IMR-90 (cell line): ENCODE measurements around the gene SBK3. TPM values are rescaled to one million over a fixed set of nuclear protein-coding genes. Genes with fewer than 3 reads are reported as not detected.
"Not testable (repeated sequence)": the region's sequence is repeated elsewhere in the genome, so short reads cannot be mapped to it uniquely, and the experiment has no call there.

ENCODE experiments used
- ATAC-seq: fragments of 200-7000 bp; cut with Tn5 transposase; 2 replicates; pipeline ENCODE4 v1.9.1; 2020; ENCODE audit warnings: low read depth, mild to moderate bottlenecking, moderate library complexity
- BruUV-seq: library from RNA; stranded (reverse); fragments of 400-500 nt; replicated peaks from 2 replicates; lab custom pipeline; 2021; lab: Mats Ljungman, UMichigan
- CTCF ChIA-PET: fragments of 300-600 bp; formaldehyde crosslinking; extraction: SDS; loops from one replicate; lab custom pipeline; 2021; ENCODE audit warnings: antibody characterized with exemption; lab: Yijun Ruan, JAX
- POLR2A ChIA-PET: fragments of 300-600 bp; sonication (Branson Sonifier 250); formaldehyde crosslinking; loops from one replicate; lab custom pipeline; 2022; ENCODE audit warnings: antibody characterized with exemption; ENCODE audit not compliant: unreplicated experiment; lab: Charles Lee
- DNase-seq: peaks from one replicate; pipeline ENCODE4 v3.0.0; 2013
- H2AFZ ChIP-seq: replicated peaks from 2 replicates; pipeline ENCODE3; 2013; ENCODE audit warnings: low read length, mild to moderate bottlenecking; ENCODE audit not compliant: poor library complexity
- H2AK5ac ChIP-seq: 2 replicates; pipeline ENCODE4 v1.6.1; 2013; ENCODE audit warnings: low read depth, low read length, inconsistent platforms
- H2AK9ac ChIP-seq: replicated peaks from 2 replicates; pipeline ENCODE3; 2013; ENCODE audit warnings: mild to moderate bottlenecking, low read depth, low read length, moderate library complexity; ENCODE audit not compliant: poor library complexity
- H2BK120ac ChIP-seq: 2 replicates; pipeline ENCODE4 v1.6.1; 2013; ENCODE audit warnings: low read depth, low read length, inconsistent platforms
- H2BK15ac ChIP-seq: 3 replicates; pipeline ENCODE4 v1.6.1; 2013; ENCODE audit warnings: low read depth, low read length, inconsistent platforms
- H2BK20ac ChIP-seq: 2 replicates; pipeline ENCODE4 v1.6.1; 2013; ENCODE audit warnings: low read depth, mild to moderate bottlenecking, inconsistent platforms, low read length, moderate library complexity
- H2BK5ac ChIP-seq: 2 replicates; pipeline ENCODE4 v1.6.1; 2013; ENCODE audit warnings: mild to moderate bottlenecking, low read depth, low read length, inconsistent platforms; ENCODE audit not compliant: poor library complexity, severe bottlenecking
- H3K14ac ChIP-seq: replicated peaks from 2 replicates; pipeline ENCODE4 v1.6.1; 2013; ENCODE audit warnings: low read depth, low read length, inconsistent platforms
- H3K18ac ChIP-seq: 2 replicates; pipeline ENCODE4 v1.6.1; 2013; ENCODE audit warnings: low read depth, low read length, control low read depth
- H3K23ac ChIP-seq: 2 replicates; pipeline ENCODE4 v1.6.1; 2013; ENCODE audit warnings: low read depth, low read length, inconsistent platforms
- H3K27ac ChIP-seq: 2 replicates; pipeline ENCODE4 v1.5.1; 2013; ENCODE audit warnings: mild to moderate bottlenecking, control low read depth, low read length; ENCODE audit not compliant: insufficient read depth
- H3K27me3 ChIP-seq: 2 replicates; pipeline ENCODE4 v1.6.1; 2013; ENCODE audit warnings: low read length; ENCODE audit not compliant: control insufficient read depth, insufficient read depth
- H3K36me3 ChIP-seq: 2 replicates; pipeline ENCODE4 v1.6.1; 2013; ENCODE audit warnings: low read length, mixed read lengths; ENCODE audit not compliant: control insufficient read depth, insufficient read depth
- H3K4ac ChIP-seq: 2 replicates; pipeline ENCODE4 v1.6.1; 2013; ENCODE audit warnings: low read depth, low read length, inconsistent platforms
- H3K4me1 ChIP-seq: 2 replicates; pipeline ENCODE4 v1.6.1; 2013; ENCODE audit warnings: low read length, mixed read lengths; ENCODE audit not compliant: control insufficient read depth, insufficient read depth
- H3K4me2 ChIP-seq: 2 replicates; pipeline ENCODE4 v1.6.1; 2013; ENCODE audit warnings: low read depth, mild to moderate bottlenecking, control low read depth, low read length, moderate library complexity
- H3K4me3 ChIP-seq: 2 replicates; pipeline ENCODE4 v1.5.1; 2013; ENCODE audit warnings: low read depth, mild to moderate bottlenecking, control low read depth, low read length, moderate library complexity; ENCODE audit not compliant: insufficient read depth
- H3K56ac ChIP-seq: 2 replicates; pipeline ENCODE4 v1.6.1; 2013; ENCODE audit warnings: low read length, inconsistent platforms; ENCODE audit not compliant: insufficient read depth; ENCODE audit errors: extremely low read depth
- H3K79me1 ChIP-seq, 2 experiments: 2 replicates each; pipeline ENCODE4 v1.6.1; 2013; ENCODE audit warnings: low read length in 2 of 2, inconsistent platforms in 1 of 2, low read depth in 1 of 2
- H3K9ac ChIP-seq: 2 replicates; pipeline ENCODE4 v1.6.1; 2013; ENCODE audit warnings: low read depth, low read length, control low read depth
- H3K9me1 ChIP-seq: 2 replicates; pipeline ENCODE4 v1.6.1; 2013; ENCODE audit warnings: low read length, inconsistent platforms; ENCODE audit not compliant: insufficient read depth
- H3K9me3 ChIP-seq: 2 replicates; pipeline ENCODE4 v1.6.1; 2013; ENCODE audit warnings: low read length; ENCODE audit not compliant: control insufficient read depth, insufficient read depth
- H4K20me1 ChIP-seq: 2 replicates; pipeline ENCODE4 v1.6.1; 2013; ENCODE audit warnings: low read length, inconsistent platforms; ENCODE audit not compliant: insufficient read depth
- H4K5ac ChIP-seq: 2 replicates; pipeline ENCODE4 v1.6.1; 2013; ENCODE audit warnings: mild to moderate bottlenecking, low read depth, low read length, control low read depth
- H4K8ac ChIP-seq, 2 experiments: 2 replicates each; pipeline ENCODE4 v1.6.1; 2013; ENCODE audit warnings: low read depth in 2 of 2, low read length in 2 of 2, control low read depth in 1 of 2, inconsistent platforms in 1 of 2
- H4K91ac ChIP-seq: 2 replicates; pipeline ENCODE4 v1.6.1; 2013; ENCODE audit warnings: low read depth, low read length, inconsistent platforms; ENCODE audit not compliant: insufficient read depth
- WGBS, 2 experiments: methylation state at CpG; one replicate each; pipeline versions ENCODE4 v1.1.5 to v1.1.7; 2013; ENCODE audit warnings: missing lambda C conversion rate in 2 of 2; ENCODE audit not compliant: insufficient read length in 1 of 2; ENCODE audit errors: extremely low coverage in 2 of 2; 5-methylcytosine and 5-hydroxymethylcytosine counted together
- dilution Hi-C: fragments of 300-500 bp; cut with HindIII; formaldehyde crosslinking; loops from one replicate; pipeline ENCODE4 v1.14.3; 2018; ENCODE audit warnings: low sequenced_read_pairs; ENCODE audit not compliant: unreplicated experiment
- in situ Hi-C: fragments of 300-500 bp; cut with MboI; formaldehyde crosslinking; loops from 3 replicates; pipeline ENCODE4 v1.14.3; 2019; ENCODE audit warnings: low sequenced_read_pairs, inconsistent platforms, mixed read lengths
- intact Hi-C: fragments of 100-400 bp; cut with micrococcal nuclease; formaldehyde crosslinking; loops from 2 replicates; pipeline ENCODE4 v1.10.0; 2022
- polyA plus RNA-seq, 3 experiments: library from polyadenylated mRNA; depleted of rRNA; stranded (reverse); fragments of >200 nt; gene quantifications; 2 replicates each; pipeline ENCODE4 v1.2.3, GENCODE V29; 2012; ENCODE audit warnings: low replicate concordance in 1 of 3
- total RNA-seq: library from RNA; depleted of rRNA; stranded (reverse); fragments of >200 nt; gene quantifications from 2 replicates; pipeline ENCODE4 v1.2.3, GENCODE V29; 2012

Gene SBK3
- total and polyA plus RNA-seq, 2 of the 4 experiments (the other 2 are of a cell fraction) = 0.05 to 0.18 TPM

DNA sequence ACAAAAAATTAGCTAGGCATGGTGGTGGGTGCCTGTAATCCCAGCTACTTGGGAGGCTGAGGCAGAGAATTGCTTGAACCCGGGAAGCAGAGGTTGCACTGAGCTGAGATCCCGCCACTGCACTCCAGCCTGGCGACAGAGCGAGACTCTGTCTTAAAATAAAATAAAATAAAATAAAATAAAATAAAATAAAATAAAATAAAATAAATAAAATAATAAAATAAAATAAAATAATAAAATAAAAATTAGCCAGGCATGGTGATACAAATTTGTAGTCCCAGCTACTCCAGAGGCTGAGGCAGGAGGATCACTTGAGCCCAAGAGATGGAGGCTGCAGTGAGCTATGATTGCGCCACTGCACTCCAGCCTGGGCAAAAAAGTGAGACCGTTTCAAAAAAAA is 28.6 kb upstream of the SBK3 start:
- H3K79me1 ChIP-seq, H4K5ac ChIP-seq, ATAC-seq, H4K20me1 ChIP-seq, H3K23ac ChIP-seq, H3K9me3 ChIP-seq, H2BK20ac ChIP-seq, H2AK9ac ChIP-seq, H3K14ac ChIP-seq, intact Hi-C loops, CTCF ChIA-PET, H2BK15ac ChIP-seq, H3K27me3 ChIP-seq, H2AFZ ChIP-seq, H3K27ac ChIP-seq, H2BK5ac ChIP-seq, H3K18ac ChIP-seq, H2BK120ac ChIP-seq, H2AK5ac ChIP-seq, H4K8ac ChIP-seq, H3K4ac ChIP-seq, H3K4me3 ChIP-seq, H3K9ac ChIP-seq, H4K91ac ChIP-seq, H3K56ac ChIP-seq, BruUV-seq, in situ Hi-C loops, H3K9me1 ChIP-seq, DNase-seq, H3K4me1 ChIP-seq, dilution Hi-C loops, H3K4me2 ChIP-seq: not testable (repeated sequence)
- peaks cover 14% of the 10 kb centered on the region for H3K36me3 ChIP-seq
- WGBS, 2 experiments = no CpG with 5 or more reads among the region's 6 CpGs
- POLR2A ChIA-PET = interaction anchor here (1.1 kb wide), 1 partner anchor 25 kb away, joined by 10 read pairs; the partner anchor contains the start of gene FIZ1

DNA sequence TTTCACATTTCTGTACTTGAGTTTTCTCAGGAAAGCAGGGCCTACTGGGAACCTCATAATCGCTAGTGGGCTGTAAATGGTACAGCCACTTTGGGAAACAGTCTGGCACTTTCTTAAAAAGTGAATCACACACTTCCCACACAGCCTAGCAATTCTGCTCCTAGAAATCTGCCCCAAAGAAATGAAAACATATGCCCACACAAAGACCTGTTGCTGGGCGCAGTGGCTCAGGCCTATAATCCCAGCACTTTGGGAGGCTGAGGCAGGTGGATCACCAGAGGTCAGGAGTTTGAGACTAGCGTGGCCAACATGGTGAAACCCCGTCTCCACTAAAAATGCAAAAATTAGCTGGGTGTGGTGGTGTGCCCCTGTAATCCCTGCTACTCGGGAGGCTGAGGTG is 24.1 kb upstream of the SBK3 start:
- H4K20me1 ChIP-seq, H4K8ac ChIP-seq, H3K4me2 ChIP-seq, ATAC-seq, H3K23ac ChIP-seq, CTCF ChIA-PET, H4K91ac ChIP-seq, BruUV-seq, DNase-seq, H3K27ac ChIP-seq, H2AFZ ChIP-seq, H2BK15ac ChIP-seq, H2BK5ac ChIP-seq, dilution Hi-C loops, H3K79me1 ChIP-seq, H4K5ac ChIP-seq, H3K4me1 ChIP-seq, H3K36me3 ChIP-seq, intact Hi-C loops, H3K4ac ChIP-seq, H2BK20ac ChIP-seq, H3K9me3 ChIP-seq, H3K18ac ChIP-seq, H2AK9ac ChIP-seq, H2BK120ac ChIP-seq, H2AK5ac ChIP-seq, H3K9ac ChIP-seq, H3K27me3 ChIP-seq, in situ Hi-C loops, H3K9me1 ChIP-seq, POLR2A ChIA-PET, H3K14ac ChIP-seq, H3K56ac ChIP-seq, H3K4me3 ChIP-seq: not testable (repeated sequence)
- WGBS, 2 experiments = 93% methylated on average over 2 of the region's 5 CpGs; no CpG with 5 or more reads in 1 of the 2 experiments
